Measurements from ENCODE around the gene PLCG1.

DNA sequence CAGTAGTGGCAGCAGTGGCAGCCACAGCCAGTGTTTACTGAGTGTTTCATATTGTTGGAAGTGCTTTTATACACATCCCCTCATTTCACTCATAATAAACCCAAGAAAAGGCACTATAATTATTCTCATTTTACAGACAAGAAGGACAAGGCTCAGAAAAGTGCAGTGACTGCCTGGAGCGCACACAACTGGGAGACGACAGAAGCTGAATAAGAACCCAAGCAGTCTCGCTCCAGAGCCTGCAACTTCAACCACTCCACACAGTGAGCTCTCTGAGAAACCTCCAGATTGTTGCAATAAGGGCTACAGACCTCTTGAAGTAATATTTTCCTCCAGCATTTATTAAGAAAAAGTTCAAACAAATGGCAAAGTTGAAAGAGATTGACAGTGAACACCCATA is 76.9 kb downstream of the PLCG1 start:
- TF ChIP-seq, protein P1, sequence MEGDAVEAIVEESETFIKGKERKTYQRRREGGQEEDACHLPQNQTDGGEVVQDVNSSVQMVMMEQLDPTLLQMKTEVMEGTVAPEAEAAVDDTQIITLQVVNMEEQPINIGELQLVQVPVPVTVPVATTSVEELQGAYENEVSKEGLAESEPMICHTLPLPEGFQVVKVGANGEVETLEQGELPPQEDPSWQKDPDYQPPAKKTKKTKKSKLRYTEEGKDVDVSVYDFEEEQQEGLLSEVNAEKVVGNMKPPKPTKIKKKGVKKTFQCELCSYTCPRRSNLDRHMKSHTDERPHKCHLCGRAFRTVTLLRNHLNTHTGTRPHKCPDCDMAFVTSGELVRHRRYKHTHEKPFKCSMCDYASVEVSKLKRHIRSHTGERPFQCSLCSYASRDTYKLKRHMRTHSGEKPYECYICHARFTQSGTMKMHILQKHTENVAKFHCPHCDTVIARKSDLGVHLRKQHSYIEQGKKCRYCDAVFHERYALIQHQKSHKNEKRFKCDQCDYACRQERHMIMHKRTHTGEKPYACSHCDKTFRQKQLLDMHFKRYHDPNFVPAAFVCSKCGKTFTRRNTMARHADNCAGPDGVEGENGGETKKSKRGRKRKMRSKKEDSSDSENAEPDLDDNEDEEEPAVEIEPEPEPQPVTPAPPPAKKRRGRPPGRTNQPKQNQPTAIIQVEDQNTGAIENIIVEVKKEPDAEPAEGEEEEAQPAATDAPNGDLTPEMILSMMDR (conservative IDR thresholded peaks at IDR 0.05): no peak
- no peak for TF ChIP-seq EZH2 (IDR thresholded peaks at IDR 0.05; ENCODE audit: low read depth)
